SK-N-MC (cell line): Measurements from ENCODE around the gene SEMA3A.

Source experiments
- EZH2 ChIP-seq: fragments of 200-600 bp; sonication (generic); IDR thresholded peaks from one replicate; pipeline ENCODE4 v1.6.1; 2017; ENCODE audit warnings: antibody characterized with exemption
- FOXP2 ChIP-seq: optimal IDR thresholded peaks from 2 replicates; pipeline ENCODE3; 2011; ENCODE audit warnings: mild to moderate bottlenecking, moderate library complexity; ENCODE audit not compliant: insufficient read depth; ENCODE audit errors: extremely low read length, control extremely low read depth
- POLR2AphosphoS5 ChIP-seq: IDR thresholded peaks from 2 replicates; pipeline ENCODE4 v1.6.1; 2012; ENCODE audit warnings: mild to moderate bottlenecking, low read depth, low read length, borderline replicate concordance

DNA sequence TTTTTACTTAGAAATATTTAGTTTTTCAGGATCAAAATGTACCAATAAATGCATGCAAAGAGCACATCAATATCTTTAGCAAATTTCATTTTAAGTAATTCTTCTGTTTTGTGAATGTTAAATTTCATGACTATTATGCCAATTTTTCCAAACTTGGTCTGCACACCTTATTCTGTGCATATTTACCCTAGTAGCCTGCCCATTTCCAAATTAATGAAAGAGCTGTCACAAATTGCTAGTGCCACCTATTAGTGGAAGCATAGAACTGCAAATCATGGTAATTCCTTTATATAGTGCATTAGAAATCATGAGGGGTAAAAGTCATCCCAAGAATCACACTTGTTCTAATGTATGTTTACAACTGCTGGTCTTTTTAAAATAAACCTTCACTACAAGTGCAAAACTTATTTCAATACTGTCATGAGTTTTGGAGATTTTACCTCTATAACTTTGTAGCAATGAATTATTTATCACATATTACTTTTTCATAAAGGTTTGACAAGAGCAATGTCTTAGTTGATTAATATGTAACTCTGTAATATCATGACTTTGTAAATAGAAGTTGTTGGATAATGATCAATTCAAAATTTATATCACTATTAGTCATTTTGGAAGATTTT, 5.7 kb downstream of the SEMA3A start:
- TF ChIP-seq EZH2 (no peak), POLR2AphosphoS5 (no peak), FOXP2 (no peak)
